ENCODE results near the gene ACTN4. TPM values are rescaled to one million over a fixed set of nuclear protein-coding genes. Genes with fewer than 3 reads are reported as not detected.
"Not testable (repeated sequence)": the region's sequence is repeated elsewhere in the genome, so short reads cannot be mapped to it uniquely, and the experiment has no call there.

The ACTN4 gene
- total RNA-seq, 2 experiments from 2014 or later: 160 to 171 TPM

GRCh38 chr19:38769635-38770211 lies 122.3 kb downstream of the ACTN4 start:
- H3K4me1 Mint-ChIP-seq: peaks cover 3% of the 10 kb centered on the region
- no peak overlapping the region for H3K27ac Mint-ChIP-seq
- H3K9me3 Mint-ChIP-seq: no peaks in the 10 kb centered on the region
- no peaks in the 10 kb centered on the region for H3K36me3 Mint-ChIP-seq
- H3K4me3 Mint-ChIP-seq: peak overlapping the region; percentile 29
- peak; percentile 85 for DNase-seq
- no peaks in the 10 kb centered on the region for H3K27me3 Mint-ChIP-seq

GRCh38 chr19:38770228-38770948 lies 122.9 kb downstream of the ACTN4 start:
- not testable (repeated sequence) for H3K9me3 Mint-ChIP-seq, H3K4me1 Mint-ChIP-seq, H3K36me3 Mint-ChIP-seq, H3K27me3 Mint-ChIP-seq, H3K27ac Mint-ChIP-seq, H3K4me3 Mint-ChIP-seq, DNase-seq

GRCh38 chr19:38770949-38771275 lies 123.5 kb downstream of the ACTN4 start:
- H3K27me3 Mint-ChIP-seq, H3K4me1 Mint-ChIP-seq, H3K4me3 Mint-ChIP-seq, DNase-seq, H3K36me3 Mint-ChIP-seq, H3K27ac Mint-ChIP-seq, H3K9me3 Mint-ChIP-seq: not testable (repeated sequence)

GRCh38 chr19:38771569-38771968 lies 124.1 kb downstream of the ACTN4 start:
- not testable (repeated sequence) for H3K4me3 Mint-ChIP-seq, H3K27ac Mint-ChIP-seq, H3K36me3 Mint-ChIP-seq, H3K4me1 Mint-ChIP-seq, H3K9me3 Mint-ChIP-seq, DNase-seq, H3K27me3 Mint-ChIP-seq

GRCh38 chr19:38773469-38774177 lies 126.2 kb downstream of the ACTN4 start, which contains the start of gene LGALS7:
TSS of gene LGALS7 (minus strand) at chr19:38773517. CDS start at chr19:38773492, 25 bp downstream.
- Mint-ChIP-seq H3K36me3 (no peaks in the 10 kb centered on the region), H3K9me3 (no peaks in the 10 kb centered on the region), H3K27ac (no peak within 1 kb of the TSS), H3K4me1 (peaks cover 3% of the 10 kb centered on the region), H3K27me3 (no peaks in the 10 kb centered on the region), H3K4me3 (no peak within 1 kb of the TSS)
- no peak for DNase-seq

- Mint-ChIP-seq H3K4me1 (peaks cover 3% of the 10 kb centered on the region), H3K9me3 (no peaks in the 10 kb centered on the region), H3K27me3 (no peaks in the 10 kb centered on the region), H3K4me3 (no peak overlapping the region), H3K36me3 (no peaks in the 10 kb centered on the region), H3K27ac (no peak overlapping the region)
- DNase-seq: no peak
Observed at GRCh38 chr19:38774181-38774950, 126.9 kb downstream of the ACTN4 start.

- Mint-ChIP-seq H3K27me3 (no peaks in the 10 kb centered on the region), H3K9me3 (no peaks in the 10 kb centered on the region), H3K27ac (no peak overlapping the region), H3K4me1 (no peaks in the 10 kb centered on the region), H3K4me3 (no peak overlapping the region), H3K36me3 (no peaks in the 10 kb centered on the region)
- no peak for DNase-seq
Observed at GRCh38 chr19:38778733-38779132, 131.3 kb downstream of the ACTN4 start.

- H3K4me1 Mint-ChIP-seq: no peaks in the 10 kb centered on the region
- no peak overlapping the region for H3K4me3 Mint-ChIP-seq
- no peaks in the 10 kb centered on the region for H3K36me3 Mint-ChIP-seq
- DNase-seq: no peak
- no peaks in the 10 kb centered on the region for H3K9me3 Mint-ChIP-seq
- H3K27ac Mint-ChIP-seq: no peak overlapping the region
- no peaks in the 10 kb centered on the region for H3K27me3 Mint-ChIP-seq
Observed at GRCh38 chr19:38780443-38780842, 133.0 kb downstream of the ACTN4 start.

GRCh38 chr19:38781058-38781457 lies 133.6 kb downstream of the ACTN4 start:
- no peak overlapping the region for H3K27ac Mint-ChIP-seq

More at GRCh38 chr19:38781058-38781457, 133.6 kb downstream of the ACTN4 start:
- Mint-ChIP-seq H3K4me3 (no peak overlapping the region), H3K27me3 (no peaks in the 10 kb centered on the region), H3K4me1 (no peaks in the 10 kb centered on the region), H3K9me3 (no peaks in the 10 kb centered on the region), H3K36me3 (no peaks in the 10 kb centered on the region)
- DNase-seq: no peak

Other genes starting within 250 kb of the ACTN4 start
- 1 to 10 TPM; 8.1 to 9.3 TPM for gene FAM98C, start 244.6 kb upstream of the ACTN4 start, total RNA-seq
- under 1 TPM; 0.22 to 0.23 TPM for gene RASGRP4, start 221.4 kb upstream of the ACTN4 start, total RNA-seq
- under 1 TPM; 0.19 to 0.28 TPM for gene RYR1, start 214.0 kb upstream of the ACTN4 start, total RNA-seq
- gene MAP4K1, start 29.7 kb upstream of the ACTN4 start, total RNA-seq: 100 to 1,000 TPM; 169 TPM
- 100 to 1,000 TPM; 312 to 321 TPM for gene EIF3K, start 28.5 kb upstream of the ACTN4 start, total RNA-seq
- 1 to 10 TPM; 3.8 to 3.9 TPM for gene CAPN12, start 96.8 kb downstream of the ACTN4 start, total RNA-seq
- gene LGALS7, start 125.9 kb downstream of the ACTN4 start, total RNA-seq: not detected
- not detected for gene LGALS7B, start 141.6 kb downstream of the ACTN4 start, total RNA-seq
- under 1 TPM; 0.33 to 0.56 TPM for gene LGALS4, start 165.3 kb downstream of the ACTN4 start, total RNA-seq
- 100 to 1,000 TPM; 103 to 107 TPM for gene ECH1, start 184.1 kb downstream of the ACTN4 start, total RNA-seq
- gene HNRNPL, start 202.3 kb downstream of the ACTN4 start, total RNA-seq: 100 to 1,000 TPM; 723 to 728 TPM
- 10 to 100 TPM; 74.0 to 75.0 TPM for gene RINL, start 230.6 kb downstream of the ACTN4 start, total RNA-seq